SJSA1 (cell line): ENCODE results near the gene EPHA10. TPM values are rescaled to one million over a fixed set of nuclear protein-coding genes. Genes with fewer than 3 reads are reported as not detected.
"Not testable (repeated sequence)": the region's sequence is repeated elsewhere in the genome, so short reads cannot be mapped to it uniquely, and the experiment has no call there.

ENCODE experiments used
- DNase-seq, 2 experiments: peaks; one replicate each; pipeline ENCODE4 v3.0.0-alpha.2; 2015 to 2020; ENCODE audit warnings: low spot score in 2 of 2, low read depth in 1 of 2
- H3K27ac ChIP-seq: fragments of 250-450 bp; sonication (Bioruptor Pico); 2 replicates; pipeline ENCODE4 v1.5.1; 2020; ENCODE audit warnings: mild to moderate bottlenecking, moderate library complexity
- H3K27me3 ChIP-seq: fragments of 250-450 bp; sonication (Bioruptor Pico); replicated peaks from 2 replicates; pipeline ENCODE4 v1.5.1; 2020; ENCODE audit warnings: mild to moderate bottlenecking, moderate library complexity
- H3K36me3 ChIP-seq: fragments of 250-450 bp; sonication (Bioruptor Pico); 2 replicates; pipeline ENCODE4 v1.5.1; 2020; ENCODE audit warnings: mild to moderate bottlenecking
- H3K4me1 ChIP-seq: fragments of 250-450 bp; sonication (Bioruptor Pico); replicated peaks from 2 replicates; pipeline ENCODE4 v1.6.1; 2021; ENCODE audit warnings: mild to moderate bottlenecking
- H3K4me3 ChIP-seq: fragments of 250-450 bp; sonication (Bioruptor Pico); 2 replicates; pipeline ENCODE4 v1.5.1; 2020; ENCODE audit warnings: mild to moderate bottlenecking
- H3K9me3 ChIP-seq: fragments of 250-450 bp; sonication (Bioruptor Pico); replicated peaks from 2 replicates; pipeline ENCODE4 v1.5.1; 2020; ENCODE audit warnings: mild to moderate bottlenecking
- total RNA-seq: library from RNA; depleted of rRNA; stranded (reverse); fragments of >200 nt; shearing (Covaris generic); gene quantifications from 2 replicates; pipeline ENCODE4 v1.2.3, GENCODE V29; 2014

Gene EPHA10
- total RNA-seq, 1 experiment from 2014 or later, result not detected

DNA sequence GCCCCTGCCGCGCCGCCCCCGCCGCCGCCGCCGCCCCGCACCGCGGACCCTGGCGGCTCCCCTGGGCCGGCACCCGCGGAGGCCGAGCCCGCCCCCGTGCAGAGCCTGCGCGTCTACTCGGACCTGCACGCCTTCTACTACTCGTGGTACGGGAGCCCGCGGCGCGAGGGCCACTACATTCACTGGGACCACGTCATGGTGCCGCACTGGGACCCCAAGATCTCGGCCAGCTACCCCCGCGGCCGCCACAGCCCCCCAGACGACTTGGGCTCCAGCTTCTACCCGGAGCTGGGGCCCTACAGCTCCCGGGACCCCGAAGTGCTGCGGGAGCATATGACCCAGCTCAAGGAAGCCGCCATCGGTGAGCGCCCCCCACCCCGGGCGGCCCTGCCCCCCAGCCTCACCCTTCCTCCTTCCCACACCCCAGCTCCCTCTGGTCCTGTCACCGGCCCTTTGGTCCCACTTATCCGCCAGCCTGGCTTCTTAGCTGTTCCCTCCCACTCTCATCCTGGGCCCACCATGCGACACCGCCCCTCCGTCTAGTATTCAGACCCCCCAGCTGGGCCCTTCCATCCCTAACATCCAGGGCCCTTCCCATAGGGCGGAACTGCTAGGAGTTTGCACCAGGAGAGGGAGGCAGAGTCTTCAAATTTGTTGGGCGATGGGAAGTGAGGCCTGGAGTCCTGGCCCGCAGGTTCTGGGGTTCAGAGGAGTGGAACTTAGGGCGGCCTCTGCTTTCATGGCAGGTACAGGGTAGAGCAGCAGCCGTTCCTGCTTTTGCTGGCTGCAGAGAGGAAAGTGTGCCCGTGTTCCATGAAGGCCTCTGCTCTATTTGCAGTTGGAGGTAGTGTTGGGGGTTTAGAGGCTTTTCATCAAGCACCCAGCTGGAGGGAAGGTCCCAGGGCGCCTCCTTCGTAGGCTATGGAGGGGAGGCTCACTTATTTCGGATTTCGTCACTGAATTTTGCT lies 29.7 kb upstream of the EPHA10 start:
- Histone ChIP-seq H3K36me3 (no peaks in the 10 kb centered on the region), H3K27ac (no peak overlapping the region), H3K9me3 (no peaks in the 10 kb centered on the region; the same call in 1 of the 2 replicates), H3K4me3 (peak overlapping the region; percentile 38), H3K27me3 (peaks cover 38% of the 10 kb centered on the region), H3K4me1 (peaks cover 12% of the 10 kb centered on the region)
- no peak for DNase-seq

DNA sequence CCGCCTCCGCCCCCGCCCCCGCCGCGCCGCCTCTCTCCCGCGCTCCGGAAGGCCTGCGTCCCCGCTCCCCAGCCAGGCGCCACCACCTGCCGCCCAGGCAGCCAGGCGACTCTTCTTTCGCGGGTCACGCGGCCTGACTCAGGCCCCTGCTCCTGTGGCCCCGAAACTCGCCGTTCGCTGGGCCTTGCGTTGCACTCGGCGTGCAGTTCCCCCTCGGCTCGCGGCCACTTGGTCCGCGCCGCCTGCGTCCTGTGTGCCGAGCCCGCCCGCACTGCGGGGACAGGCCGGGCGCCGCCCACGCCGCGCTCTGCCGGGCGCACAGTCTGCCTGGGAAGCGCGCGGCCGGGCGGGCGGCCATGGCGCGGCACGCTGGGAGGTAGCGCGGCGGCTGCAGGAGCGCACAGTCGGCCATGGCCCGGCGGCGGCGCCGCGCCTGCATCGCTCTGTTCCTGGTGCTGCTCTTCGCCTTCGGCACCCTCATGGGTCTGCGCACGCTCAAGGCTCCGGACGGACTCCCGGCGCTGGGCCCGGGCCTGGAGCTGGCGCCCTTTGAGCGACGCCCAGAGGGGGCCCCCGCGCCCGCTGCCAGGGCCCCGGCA lies 29.0 kb upstream of the EPHA10 start, which contains the start of gene MANEAL:
Gene MANEAL (plus strand): TSS at position 75 of the 599 bp plus-strand sequence. CDS start 336 bp downstream, at position 411.
- no peaks in the 10 kb centered on the region for H3K36me3 ChIP-seq
- no peaks in the 10 kb centered on the region; the same call in 1 of the 2 replicates for H3K9me3 ChIP-seq
- H3K4me1 ChIP-seq, result peaks cover 12% of the 10 kb centered on the region
- DNase-seq, result peak in 1 of 2 experiments; percentile 15
- H3K4me3 ChIP-seq, result peak within 1 kb of the TSS; percentile 38
- no peak within 1 kb of the TSS for H3K27ac ChIP-seq
- H3K27me3 ChIP-seq, result peaks cover 38% of the 10 kb centered on the region

DNA sequence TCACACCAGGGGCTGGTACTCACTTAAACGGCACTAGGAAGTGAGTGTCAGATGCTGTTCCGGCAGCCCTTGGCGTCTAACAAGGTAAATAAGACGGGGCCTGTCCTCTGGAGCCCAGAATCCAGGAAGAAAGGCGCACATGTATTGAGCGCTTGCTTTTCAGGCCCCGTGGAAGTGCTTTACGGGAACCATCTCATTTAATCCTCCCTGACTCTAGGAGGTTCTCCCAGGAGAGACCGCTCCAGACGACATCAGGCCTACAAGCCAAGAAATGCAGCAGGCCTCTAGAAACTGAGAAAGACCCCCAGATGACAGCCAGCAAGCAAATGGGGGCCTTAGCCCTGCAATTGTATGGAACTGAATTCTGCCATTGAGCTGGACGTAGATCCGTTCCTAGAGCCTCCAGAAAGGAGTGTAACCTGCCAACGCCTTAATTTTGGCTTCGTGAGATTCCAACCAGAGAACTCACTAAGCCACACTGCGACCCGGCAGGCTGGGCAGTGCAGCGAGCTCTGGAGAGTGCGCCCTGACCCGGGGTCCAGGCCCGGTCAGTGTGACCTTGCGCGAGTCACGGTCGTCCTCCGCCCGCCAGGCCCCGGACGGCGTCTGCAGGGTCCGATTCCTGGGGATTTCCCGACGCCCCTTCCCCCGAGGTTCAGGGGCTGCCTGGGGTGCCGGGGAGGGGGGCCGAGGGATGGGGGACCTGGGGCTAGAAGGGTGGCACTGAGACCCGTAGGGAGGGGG lies 28.2 kb upstream of the EPHA10 start:
- H3K9me3 ChIP-seq, result no peaks in the 10 kb centered on the region; the same call in 1 of the 2 replicates
- peaks cover 9% of the 10 kb centered on the region for H3K4me1 ChIP-seq
- no peaks in the 10 kb centered on the region for H3K36me3 ChIP-seq
- H3K4me3 ChIP-seq, result no peak overlapping the region
- peaks cover 42% of the 10 kb centered on the region for H3K27me3 ChIP-seq
- DNase-seq, result no peak
- no peak overlapping the region for H3K27ac ChIP-seq

DNA sequence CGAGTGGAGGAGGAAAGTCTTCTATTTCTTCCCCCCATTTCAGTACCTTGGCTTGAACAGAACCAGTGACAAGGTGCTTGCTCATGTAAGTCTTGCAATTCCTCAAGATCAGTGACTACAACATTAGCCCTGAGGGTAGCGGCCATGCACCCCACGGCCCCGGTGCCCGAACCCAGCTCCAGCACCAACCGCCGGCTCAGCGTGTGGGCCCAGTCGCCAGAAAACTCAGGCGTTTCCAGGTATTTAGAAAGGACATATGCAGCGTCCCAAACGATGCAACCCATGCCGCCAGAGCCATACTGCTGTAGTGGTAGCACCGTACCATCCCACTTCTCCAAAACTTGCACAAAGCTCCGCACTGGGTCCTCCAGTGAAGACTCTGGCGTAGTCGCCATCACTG lies 17.6 kb upstream of the EPHA10 start:
- Histone ChIP-seq H3K27ac (no peak overlapping the region), H3K9me3 (no peaks in the 10 kb centered on the region; the same call in 1 of the 2 replicates), H3K27me3 (peaks cover 23% of the 10 kb centered on the region), H3K4me1 (no peaks in the 10 kb centered on the region), H3K36me3 (no peaks in the 10 kb centered on the region), H3K4me3 (no peak overlapping the region)
- DNase-seq, result no peak

DNA sequence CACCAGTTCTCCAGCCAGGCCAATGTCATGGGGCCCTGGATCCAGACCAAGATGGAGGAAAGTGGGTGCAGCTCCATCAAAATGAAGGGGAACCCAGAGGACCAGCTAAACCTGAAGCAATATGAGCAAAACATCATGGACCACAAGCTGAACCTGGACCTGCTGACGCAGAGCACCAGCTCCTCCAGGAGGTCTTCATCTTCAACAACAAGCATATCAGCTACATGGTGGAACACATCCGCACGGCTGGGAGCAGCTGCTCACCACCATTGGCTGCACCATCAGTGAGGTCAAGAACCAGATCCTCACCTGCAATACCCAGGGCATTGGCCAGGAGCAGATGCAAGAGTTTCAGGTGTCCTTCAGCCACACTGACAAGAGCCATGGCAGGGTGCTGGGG lies 13.7 kb upstream of the EPHA10 start:
- H3K4me3 ChIP-seq, result no peak overlapping the region
- no peak overlapping the region for H3K27ac ChIP-seq
- no peaks in the 10 kb centered on the region for H3K4me1 ChIP-seq
- H3K27me3 ChIP-seq, result peaks cover 12% of the 10 kb centered on the region; the same call in 1 of the 2 replicates
- DNase-seq, result no peak
- no peaks in the 10 kb centered on the region for H3K9me3 ChIP-seq
- H3K36me3 ChIP-seq, result no peaks in the 10 kb centered on the region

DNA sequence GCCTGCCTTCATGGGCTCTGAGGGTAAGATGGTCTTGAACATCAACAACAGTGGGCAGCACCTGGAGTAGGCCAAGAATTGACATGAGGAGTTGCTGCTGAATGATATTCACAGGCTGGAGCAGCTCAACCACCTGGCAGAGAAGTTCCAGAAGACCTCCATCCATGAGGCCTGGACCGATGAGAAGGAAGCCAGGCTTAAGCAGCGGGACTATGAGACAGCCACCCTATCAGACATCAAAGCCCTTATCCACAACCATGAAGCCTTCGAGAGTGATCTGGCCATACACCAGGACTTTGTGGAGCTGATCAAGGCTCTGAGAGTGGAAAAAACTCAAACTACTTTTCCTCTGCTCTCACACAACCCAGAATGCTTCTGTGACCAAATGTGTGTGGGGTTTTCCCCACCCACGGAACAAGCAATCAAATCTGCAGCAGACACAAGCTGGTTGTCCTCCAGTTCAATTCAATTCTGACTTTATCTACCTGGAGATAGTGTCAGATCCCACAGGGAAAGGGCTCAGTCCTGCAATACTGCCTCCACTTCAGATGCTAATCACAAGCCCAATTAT lies 12.1 kb upstream of the EPHA10 start:
- no peak overlapping the region for H3K27ac ChIP-seq
- no peaks in the 10 kb centered on the region for H3K36me3 ChIP-seq
- DNase-seq, result no peak
- no peak overlapping the region for H3K4me3 ChIP-seq
- H3K27me3 ChIP-seq, result peaks cover 8% of the 10 kb centered on the region; the same call in 1 of the 2 replicates
- H3K4me1 ChIP-seq, result no peaks in the 10 kb centered on the region
- no peaks in the 10 kb centered on the region for H3K9me3 ChIP-seq

DNA sequence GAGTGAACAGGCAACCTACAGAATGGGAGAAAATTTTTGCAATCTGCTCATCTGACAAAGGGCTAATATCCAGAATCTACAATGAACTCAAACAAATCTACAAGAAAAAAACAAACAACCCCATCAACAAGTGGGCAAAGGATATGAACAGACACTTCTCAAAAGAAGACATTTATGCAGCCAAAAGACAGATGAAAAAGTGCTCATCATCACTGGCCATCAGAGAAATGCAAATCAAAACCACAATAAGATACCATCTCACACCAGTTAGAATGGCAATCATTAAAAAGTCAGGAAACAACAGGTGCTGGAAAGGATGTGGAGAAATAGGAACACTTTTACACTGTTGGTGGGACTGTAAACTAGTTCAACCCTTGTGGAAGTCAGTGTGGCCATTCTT lies 6.5 kb upstream of the EPHA10 start:
- not testable (repeated sequence) for H3K4me3 ChIP-seq, H3K27ac ChIP-seq

DNA sequence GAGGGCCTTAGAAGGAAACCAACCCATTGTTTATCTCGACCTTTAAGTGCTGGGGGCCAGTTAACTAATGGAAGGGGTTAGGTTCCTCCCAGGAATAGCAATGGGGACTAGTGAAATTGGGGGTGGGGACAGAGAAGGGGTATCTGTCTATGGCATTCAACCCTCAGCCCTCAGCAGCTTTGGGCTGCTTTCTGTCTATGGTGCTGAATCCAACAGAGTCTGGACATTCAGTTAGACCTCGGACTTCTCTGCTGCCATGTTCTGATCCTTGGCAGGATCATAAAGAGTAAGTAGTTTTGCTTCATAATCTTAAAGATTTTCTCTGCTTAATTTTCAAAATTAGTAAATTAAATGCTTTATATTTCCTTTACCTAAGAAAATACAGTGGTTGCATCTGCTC lies 2.6 kb upstream of the EPHA10 start:
- Histone ChIP-seq H3K36me3 (no peaks in the 10 kb centered on the region), H3K4me1 (no peaks in the 10 kb centered on the region), H3K4me3 (no peak overlapping the region), H3K27me3 (peaks cover 56% of the 10 kb centered on the region), H3K27ac (no peak overlapping the region), H3K9me3 (peaks cover 7% of the 10 kb centered on the region; the same call in 1 of the 2 replicates)
- no peak for DNase-seq

More for the DNA sequence above, 6.5 kb upstream of the EPHA10 start:
- not testable (repeated sequence) for H3K4me1 ChIP-seq, DNase-seq, H3K36me3 ChIP-seq, H3K9me3 ChIP-seq
- H3K27me3 ChIP-seq, result peaks cover 31% of the 10 kb centered on the region

DNA sequence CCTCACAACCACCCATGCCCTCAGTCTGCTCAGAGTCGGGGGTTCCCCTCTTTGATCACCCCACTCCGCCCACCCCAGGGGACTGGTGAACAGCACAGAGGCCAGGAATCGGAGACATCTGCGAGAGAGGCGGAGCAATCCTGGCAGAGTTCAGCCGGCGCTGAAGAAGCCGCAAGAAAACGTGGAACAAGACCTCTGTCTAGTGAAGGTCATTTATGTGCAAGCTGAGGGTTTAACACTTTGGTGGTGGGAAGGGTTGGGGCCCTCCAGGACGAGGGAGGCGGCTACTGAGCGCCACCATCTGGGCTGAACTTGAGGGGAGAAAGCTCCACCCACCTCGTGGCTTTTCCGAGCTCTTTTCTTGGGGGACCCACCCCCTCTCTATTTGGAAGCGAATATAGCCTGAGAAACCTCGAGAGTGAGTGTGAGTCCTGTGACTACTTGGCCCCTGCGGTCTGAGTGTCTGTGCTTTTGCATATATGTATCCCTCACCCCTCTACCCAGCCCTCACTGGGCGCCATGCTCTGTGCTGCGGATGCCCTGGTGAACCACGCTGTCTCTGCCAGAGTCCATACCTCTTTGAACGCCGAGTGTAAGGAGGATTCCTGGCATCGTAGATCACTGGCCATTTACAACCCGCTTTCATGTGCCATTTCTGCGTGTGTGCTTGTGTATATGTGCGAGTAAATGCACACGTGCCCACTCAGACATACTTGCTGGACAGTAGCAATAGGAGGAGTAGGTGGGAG lies 1.2 kb upstream of the EPHA10 start:
- DNase-seq, result no peak
- Histone ChIP-seq H3K36me3 (no peaks in the 10 kb centered on the region), H3K27me3 (peaks cover 56% of the 10 kb centered on the region), H3K4me3 (no peak overlapping the region), H3K9me3 (peaks cover 7% of the 10 kb centered on the region; the same call in 1 of the 2 replicates), H3K4me1 (no peaks in the 10 kb centered on the region), H3K27ac (no peak overlapping the region)

DNA sequence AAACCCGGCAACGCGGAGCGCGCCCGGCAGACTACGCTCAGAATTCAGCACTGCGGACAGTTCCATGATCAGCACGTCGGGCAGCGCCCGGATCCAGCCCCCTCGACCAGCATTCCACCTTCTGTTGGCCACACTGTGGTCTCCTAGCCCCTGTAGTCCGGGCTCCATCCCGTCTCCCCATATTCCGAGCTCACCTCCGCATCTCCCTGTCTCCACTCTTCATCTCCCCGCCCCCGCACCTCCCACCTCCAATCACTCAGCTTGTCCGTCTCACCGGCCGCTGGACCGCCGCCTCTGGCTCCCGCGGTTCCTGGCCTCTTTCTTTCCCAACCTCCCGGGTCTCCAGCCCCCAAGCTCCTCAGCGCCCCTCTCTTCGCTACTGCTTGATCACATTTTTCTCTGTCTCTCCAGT lies 500 bp downstream of the EPHA10 start:
- Histone ChIP-seq H3K27ac (no peak overlapping the region), H3K27me3 (peaks cover 54% of the 10 kb centered on the region), H3K36me3 (no peaks in the 10 kb centered on the region), H3K9me3 (peaks cover 7% of the 10 kb centered on the region; the same call in 1 of the 2 replicates), H3K4me1 (no peaks in the 10 kb centered on the region), H3K4me3 (no peak overlapping the region)
- DNase-seq, result peak; percentile 17 to 55

DNA sequence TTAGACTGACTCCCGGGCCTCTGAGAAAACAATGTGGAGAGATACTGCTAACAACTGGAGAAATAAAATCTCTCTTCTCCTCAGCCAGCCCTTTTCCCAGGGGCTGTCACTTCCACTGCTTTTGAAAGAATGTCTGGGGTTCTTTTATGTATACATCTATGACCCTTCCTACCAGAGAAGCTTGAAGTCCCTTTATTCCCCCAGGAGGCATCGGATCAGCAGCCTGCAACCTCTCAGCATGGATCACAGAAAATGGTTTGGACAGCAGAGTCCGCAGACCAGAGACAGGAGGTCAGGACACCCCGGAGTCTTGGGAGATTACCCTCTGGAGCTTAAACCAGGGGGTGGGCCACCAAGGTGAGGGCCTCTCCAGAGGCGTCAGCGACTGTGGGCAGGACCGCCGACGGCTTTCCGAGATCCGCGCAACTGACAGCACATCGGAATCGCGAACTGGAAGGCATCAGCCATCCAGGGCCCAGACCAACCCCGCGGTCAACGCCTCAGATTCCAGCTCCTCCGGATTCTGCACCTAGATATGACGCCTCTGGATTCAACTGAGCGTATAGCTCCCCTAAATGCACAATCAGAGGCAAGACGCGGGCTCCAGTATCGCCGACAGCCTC lies 1.0 kb downstream of the EPHA10 start:
- Histone ChIP-seq H3K36me3 (no peaks in the 10 kb centered on the region), H3K9me3 (peaks cover 7% of the 10 kb centered on the region; the same call in 1 of the 2 replicates), H3K27ac (no peak overlapping the region), H3K27me3 (peaks cover 52% of the 10 kb centered on the region), H3K4me3 (no peak overlapping the region), H3K4me1 (no peaks in the 10 kb centered on the region)
- DNase-seq, result no peak

DNA sequence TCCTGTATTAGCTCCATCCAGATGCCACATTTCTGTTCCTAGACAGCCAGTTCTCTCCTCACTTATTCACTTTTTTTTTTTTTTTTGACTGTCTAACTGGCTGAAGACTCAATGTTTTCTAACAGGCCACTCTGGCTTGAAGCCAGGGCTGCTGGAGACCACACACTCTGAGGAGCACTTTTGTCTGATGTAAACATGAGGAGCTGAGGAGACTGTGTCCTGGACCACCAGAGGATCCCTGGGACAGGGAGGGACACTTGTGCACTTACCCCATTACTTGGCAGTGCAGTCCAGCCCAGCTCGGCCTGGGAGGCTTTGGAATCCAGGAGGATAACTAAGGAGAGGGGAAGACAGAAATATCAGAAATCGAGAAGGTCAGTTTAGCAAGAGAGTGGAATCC lies 2.4 kb downstream of the EPHA10 start:
- no peak overlapping the region for H3K27ac ChIP-seq
- peaks cover 58% of the 10 kb centered on the region for H3K27me3 ChIP-seq

More for the DNA sequence above, 2.4 kb downstream of the EPHA10 start:
- H3K36me3 ChIP-seq, result no peaks in the 10 kb centered on the region
- DNase-seq, result no peak
- no peaks in the 10 kb centered on the region for H3K4me1 ChIP-seq
- peaks cover 7% of the 10 kb centered on the region; the same call in 1 of the 2 replicates for H3K9me3 ChIP-seq
- H3K4me3 ChIP-seq, result no peak overlapping the region
